HG03159 (cell line): ENCODE measurements around the gene CSNK1E.

Experiments
- ATAC-seq: cut with Tn5 transposase; IDR thresholded peaks from one replicate; pipeline ENCODE4 v1.9.1; 2021; ENCODE audit warnings: mild to moderate bottlenecking, moderate library complexity; ENCODE audit not compliant: unreplicated experiment

The CSNK1E gene

GRCh38 chr22:38308791-38309498, 8.3 kb downstream of the CSNK1E start:
- ATAC-seq, result no peak

- ATAC-seq, result peak; percentile 83
Observed at GRCh38 chr22:38305471-38306448, 11.5 kb downstream of the CSNK1E start.

DNA sequence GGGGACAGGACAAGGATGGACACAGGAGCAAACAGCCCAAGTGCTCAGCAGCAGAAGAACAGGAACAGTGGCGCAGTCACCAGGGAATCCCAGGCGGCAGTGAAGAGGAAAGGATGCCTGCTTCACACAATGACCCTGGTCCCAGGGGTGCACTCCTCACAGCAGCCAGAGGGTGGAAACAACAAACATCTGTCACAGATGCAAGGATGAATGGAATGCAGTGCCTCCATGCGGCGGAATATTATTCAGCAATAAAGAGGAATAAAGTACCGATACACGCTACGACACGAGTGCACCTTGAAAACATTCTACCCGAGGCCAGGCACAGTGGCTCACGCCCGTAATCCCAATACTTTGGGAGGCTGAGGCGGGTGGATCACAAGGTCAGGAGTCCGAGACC, 12.7 kb downstream of the CSNK1E start:
- no peak for ATAC-seq

DNA sequence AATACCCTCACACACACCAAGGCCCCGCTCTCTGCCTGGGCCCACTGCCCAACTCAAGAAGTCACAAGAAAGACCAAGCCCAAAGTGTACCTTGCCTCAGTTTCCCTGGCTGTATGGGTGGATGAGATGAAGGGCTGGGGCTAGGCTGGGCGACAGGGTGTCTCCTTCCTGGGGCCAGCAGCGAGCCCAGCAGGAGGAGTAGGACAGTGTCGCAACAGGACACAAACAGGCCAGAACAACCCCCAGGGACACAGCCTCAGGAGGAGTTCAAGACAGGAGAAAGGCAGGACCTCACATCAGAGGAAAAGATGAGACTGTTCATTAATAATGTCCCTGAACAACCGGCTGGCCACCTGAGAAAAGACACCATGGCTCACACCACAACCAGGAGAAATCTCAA, 13.3 kb downstream of the CSNK1E start:
- ATAC-seq, result no peak

DNA sequence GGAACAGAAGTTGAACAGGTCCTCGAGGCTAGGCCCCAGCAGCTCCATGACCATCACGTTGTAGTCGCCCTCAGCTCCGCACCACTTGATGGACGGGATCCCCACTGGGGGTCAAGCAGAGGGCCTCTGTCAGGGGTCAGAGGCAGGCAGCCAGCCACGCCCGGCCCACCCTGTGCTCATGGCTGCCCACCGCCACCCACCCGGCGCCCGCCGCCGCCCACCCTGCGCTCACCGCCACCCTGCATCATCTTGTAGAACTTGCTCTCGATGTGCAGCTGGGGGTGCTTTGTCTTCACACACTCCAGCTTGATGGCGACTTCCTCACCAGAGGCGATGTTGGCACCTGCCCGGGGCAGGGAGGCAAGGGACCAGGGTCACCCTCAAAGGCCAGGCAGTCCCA, 14.3 kb downstream of the CSNK1E start:
- no peak for ATAC-seq

DNA sequence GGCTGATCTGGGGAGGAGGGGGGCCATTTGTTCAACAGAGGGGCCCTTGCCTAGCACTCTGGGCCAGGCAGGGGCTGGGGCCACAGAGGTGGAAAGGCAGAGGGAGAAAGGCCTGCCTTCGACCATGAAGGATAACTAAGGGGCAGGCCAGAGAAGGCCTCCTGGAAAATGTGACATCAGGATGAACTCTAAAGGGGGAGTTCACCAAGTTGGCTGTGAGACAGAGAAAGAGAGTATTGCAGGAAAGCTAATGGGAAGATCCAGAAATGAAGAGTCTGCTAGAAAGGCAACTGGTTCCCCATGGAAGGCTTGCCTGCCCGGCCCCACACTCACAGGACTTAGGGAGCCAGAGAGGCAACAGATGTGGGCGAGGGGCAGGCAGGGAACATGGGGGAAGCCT, 16.3 kb downstream of the CSNK1E start:
- ATAC-seq, result no peak

GRCh38 chr22:38300197-38300945, 16.9 kb downstream of the CSNK1E start:
- ATAC-seq, result no peak

- ATAC-seq, result no peak
Observed at GRCh38 chr22:38299770-38300102, 17.5 kb downstream of the CSNK1E start.

DNA sequence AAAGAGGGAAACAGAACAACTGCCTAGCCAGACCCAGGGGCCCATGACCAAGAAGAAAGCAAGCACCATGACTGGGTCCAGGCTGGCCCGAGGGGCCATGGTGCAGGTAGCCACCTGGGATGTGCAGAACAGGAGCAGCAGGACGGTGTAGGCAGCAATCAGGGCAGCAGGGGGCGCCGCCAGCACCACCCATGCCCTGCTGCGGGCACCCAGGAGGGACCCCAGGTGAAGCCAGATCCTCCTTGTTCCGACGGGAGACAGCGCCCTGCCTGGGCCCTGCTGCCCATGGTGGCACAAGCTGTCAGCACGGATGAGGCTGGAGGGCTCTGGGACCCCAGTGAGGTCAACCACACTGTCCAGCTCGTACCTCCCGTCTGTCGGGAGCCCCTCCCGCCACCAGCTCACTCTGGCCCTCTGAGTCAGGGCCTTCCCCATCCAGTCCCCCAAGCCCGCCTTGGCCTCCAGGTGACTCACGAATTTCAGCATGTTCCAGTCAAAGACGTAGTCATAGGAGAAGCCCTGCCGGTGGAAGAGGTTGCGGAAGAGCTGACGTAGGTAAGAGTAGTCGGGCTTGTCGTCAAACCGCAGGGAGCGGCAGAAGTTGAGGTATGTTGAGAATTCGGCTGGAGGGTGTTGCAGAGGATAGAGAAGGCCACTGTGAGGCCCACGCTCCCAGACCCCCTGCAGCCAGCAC, 18.8 kb downstream of the CSNK1E start:
- no peak for ATAC-seq

- no peak for ATAC-seq
Observed at GRCh38 chr22:38296372-38296771, 20.9 kb downstream of the CSNK1E start.

GRCh38 chr22:38295863-38296262, 21.4 kb downstream of the CSNK1E start:
- ATAC-seq, result no peak

DNA sequence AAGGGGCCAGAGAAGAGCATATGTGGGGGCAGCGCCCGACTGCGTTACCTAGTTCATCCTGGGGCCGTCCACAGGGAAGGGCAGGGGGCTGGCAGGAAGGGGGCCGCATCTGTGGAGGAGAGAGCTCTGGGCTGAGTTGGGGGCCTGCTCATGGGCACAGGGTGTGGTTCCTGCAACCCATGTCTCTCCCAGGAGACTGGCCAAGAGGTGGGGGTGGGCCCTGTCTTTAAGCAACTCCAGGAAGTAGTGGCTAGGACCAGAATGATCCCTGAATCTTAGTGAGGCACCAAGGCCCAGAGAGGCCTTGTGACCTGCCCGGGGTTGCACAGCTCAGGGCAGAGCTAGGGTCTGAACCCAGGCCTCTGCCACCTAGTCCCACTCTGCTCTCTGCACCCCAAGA, 21.9 kb downstream of the CSNK1E start:
- ATAC-seq, result no peak

GRCh38 chr22:38294193-38294592, 23.0 kb downstream of the CSNK1E start:
- no peak for ATAC-seq

DNA sequence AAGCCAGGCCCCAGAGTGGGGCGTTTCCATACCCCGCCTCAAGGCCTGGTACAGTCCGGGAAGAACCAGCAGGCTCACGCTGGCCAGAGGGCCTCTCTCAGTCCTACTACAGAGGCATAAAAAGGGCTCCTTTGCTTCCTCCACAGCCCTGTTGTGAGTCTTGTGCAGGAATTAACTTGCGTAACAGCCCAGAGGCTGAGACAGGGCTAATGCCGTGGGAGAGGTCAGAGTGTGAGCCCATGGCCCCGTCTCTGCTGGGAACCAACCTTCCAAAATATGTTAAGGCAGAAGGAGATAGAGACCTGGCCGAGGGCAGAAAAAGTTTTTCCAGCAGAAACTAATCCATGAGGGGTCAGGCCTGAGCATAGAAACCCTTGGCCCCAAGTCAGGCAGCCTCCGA, 24.5 kb downstream of the CSNK1E start:
- ATAC-seq, result no peak

DNA sequence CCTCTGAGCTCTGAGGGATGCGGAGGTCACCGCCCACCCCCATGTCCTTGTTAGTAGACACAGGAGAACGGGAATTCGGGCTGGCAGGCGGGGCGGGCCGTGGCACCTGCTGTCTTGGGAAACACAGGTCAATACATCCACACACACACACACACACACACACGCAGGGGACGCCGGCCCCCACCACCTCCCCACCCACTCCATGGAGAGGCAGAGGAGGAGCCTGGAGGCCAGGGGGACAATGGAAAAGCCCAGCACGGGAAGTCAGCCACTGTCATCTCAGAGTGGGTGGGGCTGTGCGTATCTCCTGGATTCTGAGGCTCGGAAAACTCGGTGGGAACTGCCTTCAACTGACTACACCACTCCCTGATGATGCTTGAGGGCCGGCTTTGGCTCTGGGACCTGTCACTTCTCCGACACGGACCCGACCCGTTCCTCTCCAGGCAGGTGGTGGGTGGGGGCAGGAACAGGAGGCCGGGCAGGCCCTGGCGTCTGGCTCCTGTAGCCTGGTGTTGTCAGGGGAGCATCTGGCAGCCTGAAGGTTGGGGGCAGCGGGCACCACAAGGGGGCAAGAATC, 25.9 kb downstream of the CSNK1E start:
- ATAC-seq, result no peak

DNA sequence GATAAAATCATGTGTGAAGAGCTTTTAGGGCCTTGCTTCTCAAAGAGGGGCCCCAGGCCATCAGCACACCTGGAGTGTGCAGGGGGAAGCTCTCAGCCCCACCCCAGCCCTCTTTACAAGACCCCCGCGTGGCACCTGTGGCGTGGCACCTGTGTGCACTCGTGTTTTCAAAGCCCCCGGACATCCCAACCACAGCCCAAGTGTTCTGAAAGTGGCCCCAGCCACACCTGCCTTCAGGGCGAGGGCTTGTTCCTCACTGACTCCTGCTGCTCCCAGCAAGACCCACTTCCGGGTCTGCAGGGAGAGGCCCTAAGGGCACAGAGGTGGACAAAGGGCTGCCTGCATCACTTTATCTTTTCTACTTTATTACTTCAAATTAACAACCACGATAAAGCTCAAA, 26.9 kb downstream of the CSNK1E start:
- ATAC-seq, result no peak

DNA sequence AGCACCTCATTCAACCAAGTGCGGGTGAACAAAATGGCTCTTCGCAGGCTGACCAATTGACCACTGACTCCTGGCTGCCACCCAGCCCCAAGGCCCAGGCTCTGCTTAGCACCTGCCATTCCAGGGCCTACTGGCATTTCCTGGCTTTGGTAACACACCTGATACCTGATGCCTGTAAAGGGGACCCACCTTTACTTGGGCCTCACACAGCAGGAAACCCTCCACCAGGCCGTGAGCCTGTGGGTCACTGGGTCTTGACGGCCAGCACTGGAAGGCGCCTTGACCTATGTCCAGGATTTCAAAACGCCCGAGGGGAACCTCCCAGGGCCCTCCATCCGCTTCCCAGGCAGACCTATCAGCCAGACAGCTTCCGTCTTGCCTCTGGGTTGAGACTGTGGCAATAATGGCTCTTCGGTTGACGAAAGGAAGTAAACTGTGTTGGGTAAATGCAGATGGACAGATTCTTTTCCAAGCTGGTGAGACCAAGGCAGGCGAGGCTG, 27.6 kb downstream of the CSNK1E start:
- no peak for ATAC-seq

GRCh38 chr22:38286915-38287669, 30.1 kb downstream of the CSNK1E start:
- ATAC-seq, result no peak

DNA sequence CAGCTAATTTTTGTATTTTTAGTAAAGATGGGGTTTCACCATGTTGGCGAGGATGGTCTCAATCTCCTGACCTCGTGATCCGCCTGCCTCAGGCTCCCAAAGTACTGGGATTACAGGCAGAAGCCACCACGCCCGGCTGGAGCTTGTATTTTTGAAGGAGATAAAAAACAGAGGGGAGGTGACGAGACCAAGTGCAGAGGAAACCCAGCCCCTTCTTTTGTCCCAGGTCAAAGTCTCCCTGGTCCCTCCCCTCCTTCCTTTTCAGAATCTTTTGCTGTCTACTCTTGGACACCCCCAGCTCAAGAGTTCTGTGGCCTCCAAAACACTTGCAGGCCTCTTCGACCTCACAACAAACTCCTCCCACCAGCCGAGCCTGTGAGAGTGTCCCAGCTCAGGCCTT, 32.2 kb downstream of the CSNK1E start:
- ATAC-seq, result no peak

DNA sequence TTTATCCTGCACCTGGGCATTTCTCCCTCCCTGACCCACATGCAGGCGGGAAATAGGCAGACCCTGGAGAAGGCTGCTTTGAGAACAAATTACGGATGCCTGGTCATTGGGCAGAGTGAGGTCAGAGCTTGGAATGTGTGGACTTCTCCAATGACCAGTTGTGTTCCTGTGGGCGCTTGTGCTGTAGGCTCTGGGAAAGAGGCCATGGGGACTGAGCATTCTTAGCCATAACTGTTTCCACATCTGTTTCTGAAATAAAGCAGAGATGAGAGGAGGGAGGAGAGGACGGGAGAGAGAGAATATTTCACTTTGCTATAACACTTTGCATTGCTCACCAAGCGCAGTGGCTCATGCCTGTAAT, 33.2 kb downstream of the CSNK1E start:
- no peak for ATAC-seq
